Fibroblast of lung (primary cell): ENCODE measurements around the gene PIMREG.

ENCODE experiments used
- CTCF ChIP-seq, 2 donors: IDR thresholded peaks in 1 of 2; conservative IDR thresholded peaks in 1 of 2; 1 replicate in 1 of 2; 2 replicates in 1 of 2; pipeline ENCODE4 v1.5.1; 2011 to 2012; ENCODE audit warnings: low read length in 2 of 2, control low read depth in 1 of 2, inconsistent platforms in 1 of 2, low read depth in 1 of 2, mild to moderate bottlenecking in 1 of 2
- EZH2 ChIP-seq: IDR thresholded peaks from 2 replicates; pipeline ENCODE4 v1.5.1; 2012; ENCODE audit warnings: low read length, control low read depth, mild to moderate bottlenecking; ENCODE audit errors: missing control alignments

GRCh38 chr17:6427279-6427781, 16.9 kb upstream of the PIMREG start:
- TF ChIP-seq CTCF (conservative IDR thresholded peaks at IDR 0.05 in 1 of 2, IDR thresholded peaks at IDR 0.05 in 1 of 2; ENCODE audit: low read depth in 1 of 2, low read length in 2 of 2) (no peak), EZH2 (no peak)
